LNCaP clone FGC (cell line): ENCODE measurements around the gene UNC13C.

Experiments
- DNase-seq: peaks from one replicate; pipeline ENCODE4 v3.0.0-alpha.2; 2011; ENCODE audit warnings: low read depth
- H3K4me3 ChIP-seq: 2 replicates; pipeline ENCODE4 v1.5.1; 2011; ENCODE audit warnings: mild to moderate bottlenecking, low read depth, low read length, control low read depth
- CTCF ChIP-seq: IDR thresholded peaks from 2 replicates; pipeline ENCODE4 v1.5.1; 2012; ENCODE audit warnings: mild to moderate bottlenecking; ENCODE audit not compliant: control insufficient read depth, insufficient read depth; ENCODE audit errors: extremely low read depth

UNC13C gene

GRCh38 chr15:54099010-54099409 is 120.8 kb downstream of the UNC13C start:
- no peak for DNase-seq
- H3K4me3 ChIP-seq: no peak overlapping the region
- no peak for TF ChIP-seq CTCF

DNA sequence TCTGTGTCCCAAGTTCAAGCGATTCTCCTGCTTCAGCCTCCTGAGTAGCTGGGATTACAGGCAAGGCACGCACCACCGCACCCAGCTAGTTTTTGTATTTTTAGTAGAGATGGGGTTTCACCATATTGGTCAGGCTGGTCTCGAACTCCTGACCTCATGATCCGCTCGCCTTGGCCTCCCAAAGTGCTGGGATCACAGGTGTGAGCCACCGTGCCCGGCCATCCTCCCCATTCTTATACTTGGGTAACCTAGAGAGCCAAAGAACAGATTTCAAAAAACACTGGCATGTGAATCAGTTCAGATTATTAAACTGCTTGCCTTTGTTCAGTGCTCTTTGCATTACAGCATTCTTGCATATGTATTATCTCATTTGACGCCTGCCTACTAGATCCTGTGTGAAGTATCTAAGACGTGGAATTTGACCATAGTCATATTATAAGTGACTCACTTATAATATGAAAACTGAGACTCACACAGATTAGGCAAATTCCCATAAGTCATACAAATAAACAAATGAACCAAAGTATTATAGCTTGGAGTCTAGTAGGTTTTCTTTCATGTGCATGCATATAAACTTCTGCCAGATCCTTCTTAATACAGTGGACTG is 123.5 kb downstream of the UNC13C start:
- no peak for TF ChIP-seq CTCF
- DNase-seq: no peak
- H3K4me3 ChIP-seq: no peak overlapping the region

DNA sequence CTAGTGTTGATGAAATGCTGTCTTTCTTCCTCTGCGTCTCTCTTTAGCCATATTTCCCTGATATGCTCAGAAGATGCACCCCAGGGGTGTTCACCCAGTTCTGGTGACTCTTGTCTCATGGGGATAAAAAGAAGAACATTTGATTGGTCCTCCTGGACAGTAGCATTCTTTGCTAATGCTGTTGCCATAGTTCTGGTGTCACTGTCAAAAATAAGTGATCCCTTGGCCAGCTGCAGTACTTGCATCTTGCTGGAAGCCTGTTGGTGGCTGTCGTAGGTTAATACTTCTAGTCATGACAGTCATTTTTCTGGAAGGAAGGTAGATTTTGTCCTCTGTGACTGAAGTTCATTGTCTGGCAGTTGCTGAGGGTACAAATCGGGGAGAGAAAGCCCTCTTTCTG is 124.5 kb downstream of the UNC13C start:
- DNase-seq: no peak
- no peak for TF ChIP-seq CTCF
- H3K4me3 ChIP-seq: no peak overlapping the region

DNA sequence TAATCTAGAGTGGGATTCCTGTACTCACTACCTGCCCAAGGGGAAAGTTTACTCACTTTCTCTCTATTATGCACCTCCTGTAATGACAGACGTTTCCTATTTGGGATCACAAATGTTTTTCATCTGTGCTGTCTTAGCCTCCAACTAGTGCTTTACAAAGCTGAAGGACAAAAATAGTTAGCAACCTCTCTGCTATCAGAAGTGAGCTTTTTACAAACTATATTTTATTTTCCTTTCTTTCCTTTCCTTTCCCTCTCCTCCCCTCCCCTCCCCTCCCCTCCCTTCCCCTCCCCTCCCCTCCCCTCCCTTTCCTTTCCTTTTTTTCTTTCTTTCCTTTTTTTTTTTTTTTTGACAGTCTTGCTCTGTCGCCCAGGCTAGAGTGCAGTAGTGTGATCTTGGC is 130.8 kb downstream of the UNC13C start:
- no peak for TF ChIP-seq CTCF
- no peak overlapping the region for H3K4me3 ChIP-seq
- DNase-seq: no peak

GRCh38 chr15:54119051-54119450 is 140.8 kb downstream of the UNC13C start:
- no peak for TF ChIP-seq CTCF
- DNase-seq: no peak
- no peak overlapping the region for H3K4me3 ChIP-seq

DNA sequence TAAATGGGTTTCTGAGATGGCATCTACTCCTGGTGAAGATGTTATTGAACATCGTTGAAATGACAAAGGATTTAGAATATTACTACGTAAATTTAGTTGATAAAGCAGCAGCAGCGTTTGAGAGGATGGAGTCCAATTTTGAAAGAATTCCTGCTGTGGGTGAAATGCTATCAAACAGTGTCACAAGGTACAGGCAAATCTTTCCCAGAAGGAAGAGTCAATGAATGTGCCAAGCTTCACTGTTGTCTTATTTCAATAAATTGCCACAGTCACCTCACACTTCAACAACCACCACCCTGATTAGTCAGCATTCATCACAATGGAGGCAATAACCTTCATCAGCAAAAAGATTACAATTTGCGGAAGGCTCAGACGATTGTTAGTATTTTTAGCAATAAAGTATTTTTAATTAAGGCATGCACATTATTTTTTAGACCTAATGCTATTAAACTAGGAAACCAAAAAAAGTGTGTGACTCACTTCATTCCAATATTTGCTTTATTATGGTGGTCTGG is 142.8 kb downstream of the UNC13C start:
- no peak for TF ChIP-seq CTCF
- H3K4me3 ChIP-seq: no peak overlapping the region
- no peak for DNase-seq

- TF ChIP-seq CTCF: no peak
- no peak for DNase-seq
Observed at GRCh38 chr15:54127574-54127973, 149.3 kb downstream of the UNC13C start.

More at GRCh38 chr15:54127574-54127973, 149.3 kb downstream of the UNC13C start:
- no peak overlapping the region for H3K4me3 ChIP-seq
